KMS-11 (cell line): ENCODE data around the gene NDUFA6.
"Not testable (repeated sequence)": the region's sequence is repeated elsewhere in the genome, so short reads cannot be mapped to it uniquely, and the experiment has no call there.

Experiments
- H2AFZ ChIP-seq: fragments of 200-600 bp; sonication (generic); 2 replicates; pipeline ENCODE4 v1.6.1; 2016; ENCODE audit warnings: antibody characterized with exemption, mixed run types, low read depth
- H3K27ac ChIP-seq: fragments of 200-600 bp; sonication (generic); 2 replicates; pipeline ENCODE4 v1.6.1; 2016; ENCODE audit warnings: mild to moderate bottlenecking, mixed run types
- H3K27me3 ChIP-seq: fragments of 200-600 bp; sonication (generic); 2 replicates; pipeline ENCODE4 v1.6.1; 2017; ENCODE audit warnings: mild to moderate bottlenecking, low read depth, mixed run types, moderate library complexity; ENCODE audit not compliant: insufficient read depth
- H3K36me3 ChIP-seq: fragments of 200-600 bp; sonication (generic); 2 replicates; pipeline ENCODE4 v1.6.1; 2017; ENCODE audit warnings: mild to moderate bottlenecking, mixed run types; ENCODE audit not compliant: insufficient read depth
- H3K4me1 ChIP-seq: fragments of 200-600 bp; sonication (generic); 2 replicates; pipeline ENCODE4 v1.6.1; 2016; ENCODE audit warnings: mild to moderate bottlenecking, low read depth, mixed run types; ENCODE audit not compliant: poor library complexity, severe bottlenecking
- H3K4me2 ChIP-seq: fragments of 200-600 bp; sonication (generic); 2 replicates; pipeline ENCODE4 v1.7.0; 2016; ENCODE audit warnings: mild to moderate bottlenecking, mixed run types
- H3K4me3 ChIP-seq: fragments of 200-600 bp; sonication (generic); IDR thresholded peaks from 2 replicates; pipeline ENCODE4 v1.6.1; 2017; ENCODE audit warnings: low read depth, low read length, mixed read lengths; ENCODE audit not compliant: insufficient read depth
- H3K79me2 ChIP-seq: fragments of 200-600 bp; sonication (generic); 2 replicates; pipeline ENCODE4 v1.6.1; 2016; ENCODE audit warnings: low read depth, mixed run types; ENCODE audit not compliant: insufficient read depth
- H3K9ac ChIP-seq: fragments of 200-600 bp; sonication (generic); 2 replicates; pipeline ENCODE4 v1.6.1; 2016; ENCODE audit warnings: mild to moderate bottlenecking, mixed run types
- H4K20me1 ChIP-seq: fragments of 200-600 bp; sonication (generic); 2 replicates; pipeline ENCODE4 v1.6.1; 2016; ENCODE audit warnings: mild to moderate bottlenecking, mixed run types; ENCODE audit not compliant: insufficient read depth
- CTCF ChIP-seq: fragments of 200-600 bp; sonication (generic); conservative IDR thresholded peaks from 2 replicates; pipeline ENCODE4 v1.6.1; 2017; ENCODE audit warnings: low read depth, mild to moderate bottlenecking, antibody characterized with exemption, low read length, moderate library complexity, mixed read lengths

NDUFA6 gene

GRCh38 chr22:42134100-42135020, 43.8 kb upstream of the NDUFA6 start:
- Histone ChIP-seq H3K79me2 (no peaks in the 10 kb centered on the region), H3K36me3 (no peaks in the 10 kb centered on the region), H3K27ac (no peak overlapping the region), H3K4me2 (no peak overlapping the region), H3K4me3 (no peak overlapping the region), H2AFZ (no peak overlapping the region), H3K9ac (no peak overlapping the region), H3K27me3 (no peaks in the 10 kb centered on the region), H3K4me1 (no peaks in the 10 kb centered on the region), H4K20me1 (no peaks in the 10 kb centered on the region)
- no peak for TF ChIP-seq CTCF

GRCh38 chr22:42132457-42132856, 41.9 kb upstream of the NDUFA6 start:
- no peak for TF ChIP-seq CTCF
- no peak overlapping the region for H3K27ac ChIP-seq
- no peaks in the 10 kb centered on the region for H3K79me2 ChIP-seq
- no peaks in the 10 kb centered on the region for H3K27me3 ChIP-seq
- H3K9ac ChIP-seq, result no peak overlapping the region
- no peaks in the 10 kb centered on the region for H4K20me1 ChIP-seq
- no peak overlapping the region for H3K4me2 ChIP-seq
- H2AFZ ChIP-seq, result no peak overlapping the region
- no peak overlapping the region for H3K4me3 ChIP-seq
- H3K4me1 ChIP-seq, result no peaks in the 10 kb centered on the region
- H3K36me3 ChIP-seq, result no peaks in the 10 kb centered on the region

- no peaks in the 10 kb centered on the region for H4K20me1 ChIP-seq
- no peaks in the 10 kb centered on the region for H3K4me1 ChIP-seq
- no peak overlapping the region for H3K27ac ChIP-seq
- no peak overlapping the region for H2AFZ ChIP-seq
- TF ChIP-seq CTCF, result no peak
- H3K4me3 ChIP-seq, result no peak overlapping the region
- no peak overlapping the region for H3K4me2 ChIP-seq
- H3K79me2 ChIP-seq, result no peaks in the 10 kb centered on the region
- no peak overlapping the region for H3K9ac ChIP-seq
- H3K36me3 ChIP-seq, result no peaks in the 10 kb centered on the region
- no peaks in the 10 kb centered on the region for H3K27me3 ChIP-seq
Measured at GRCh38 chr22:42131562-42131961, 41.0 kb upstream of the NDUFA6 start.

GRCh38 chr22:42130639-42131431, 40.3 kb upstream of the NDUFA6 start, which contains the start of gene CYP2D6:
Gene CYP2D6, minus strand, starts transcription at chr22:42130810. Its CDS starts 19 bp downstream, at chr22:42130791.
- H3K4me2 ChIP-seq, H2AFZ ChIP-seq, H3K4me3 ChIP-seq, H3K36me3 ChIP-seq, H3K27ac ChIP-seq, H3K9ac ChIP-seq, H4K20me1 ChIP-seq, H3K79me2 ChIP-seq, H3K4me1 ChIP-seq, H3K27me3 ChIP-seq: not testable (repeated sequence)

GRCh38 chr22:42130182-42130581, 39.6 kb upstream of the NDUFA6 start:
- H4K20me1 ChIP-seq, H3K4me3 ChIP-seq, H3K79me2 ChIP-seq, H3K4me1 ChIP-seq, H3K27me3 ChIP-seq, H3K4me2 ChIP-seq, H3K27ac ChIP-seq, H3K9ac ChIP-seq, H3K36me3 ChIP-seq, H2AFZ ChIP-seq: not testable (repeated sequence)

- H2AFZ ChIP-seq, H3K4me1 ChIP-seq, H3K27ac ChIP-seq, H4K20me1 ChIP-seq, H3K4me3 ChIP-seq, H3K79me2 ChIP-seq, H3K27me3 ChIP-seq, H3K9ac ChIP-seq, H3K36me3 ChIP-seq, H3K4me2 ChIP-seq: not testable (repeated sequence)
Measured at GRCh38 chr22:42128776-42129694, 38.5 kb upstream of the NDUFA6 start.

GRCh38 chr22:42128007-42128406, 37.4 kb upstream of the NDUFA6 start:
- not testable (repeated sequence) for H3K9ac ChIP-seq, H3K4me3 ChIP-seq, H3K4me2 ChIP-seq, H3K27me3 ChIP-seq, H3K27ac ChIP-seq, H4K20me1 ChIP-seq, H3K79me2 ChIP-seq, H3K36me3 ChIP-seq, H3K4me1 ChIP-seq, H2AFZ ChIP-seq
